A673 (cell line): ENCODE measurements around the gene TBC1D2B.

Experiments used
- CTCF ChIP-seq: fragments of 300-800, 200-600 bp; sonication (generic); conservative IDR thresholded peaks from 2 replicates; pipeline ENCODE4 v1.5.1; 2017; ENCODE audit warnings: low read depth, mild to moderate bottlenecking, antibody characterized with exemption, low read length, moderate library complexity, mixed read lengths
- EZH2 ChIP-seq: fragments of 200-600 bp; sonication (generic); IDR thresholded peaks from 2 replicates; pipeline ENCODE4 v1.6.1; 2017; ENCODE audit warnings: borderline replicate concordance, low read depth, mild to moderate bottlenecking, mixed read lengths, antibody characterized with exemption, low read length; ENCODE audit not compliant: poor library complexity, severe bottlenecking

GRCh38 chr15:78057803-78058202, 19.7 kb downstream of the TBC1D2B start:
- TF ChIP-seq CTCF (no peak), EZH2 (no peak)
